NT2/D1 (cell line): Measurements from ENCODE around the gene MAP2K6.

Source experiments
- DNase-seq: peaks from one replicate; pipeline ENCODE4 v3.0.0-alpha.2; 2011; ENCODE audit warnings: low read depth, low spot score
- H3K27me3 ChIP-seq: 2 replicates; pipeline ENCODE4 v1.6.0; 2011; ENCODE audit warnings: mild to moderate bottlenecking; ENCODE audit not compliant: insufficient read length, insufficient read depth
- H3K36me3 ChIP-seq: 2 replicates; pipeline ENCODE4 v1.6.1; 2011; ENCODE audit warnings: mild to moderate bottlenecking, low read length, mixed read lengths; ENCODE audit not compliant: insufficient read depth, insufficient read length
- H3K4me1 ChIP-seq: 2 replicates; pipeline ENCODE4 v1.5.1; 2011; ENCODE audit not compliant: insufficient read depth, insufficient read length
- H3K4me3 ChIP-seq: 2 replicates; pipeline ENCODE4 v1.5.1; 2011; ENCODE audit warnings: low read depth; ENCODE audit not compliant: insufficient read length
- H3K9ac ChIP-seq: 2 replicates; pipeline ENCODE4 v1.6.0; 2011; ENCODE audit warnings: low read depth; ENCODE audit not compliant: insufficient read length
- H3K9me3 ChIP-seq: 2 replicates; pipeline ENCODE4 v1.5.1; 2011; ENCODE audit warnings: mild to moderate bottlenecking, low read length; ENCODE audit not compliant: insufficient read depth
- SUZ12 ChIP-seq: IDR thresholded peaks from 2 replicates; pipeline ENCODE4 v1.6.1; 2011; ENCODE audit not compliant: insufficient read length, insufficient read depth; ENCODE audit errors: extremely low read depth
- YY1 ChIP-seq: IDR thresholded peaks from 2 replicates; pipeline ENCODE4 v1.6.1; 2011; ENCODE audit not compliant: insufficient read length, insufficient read depth
- ZNF274 ChIP-seq: IDR thresholded peaks from 2 replicates; pipeline ENCODE4 v1.6.1; 2011; ENCODE audit warnings: mild to moderate bottlenecking, low read depth, low read length

The MAP2K6 gene

GRCh38 chr17:69597898-69598692 is 183.6 kb downstream of the MAP2K6 start:
- Histone ChIP-seq H3K4me3 (no peak overlapping the region), H3K27me3 (no peaks in the 10 kb centered on the region), H3K9me3 (no peaks in the 10 kb centered on the region), H3K4me1 (no peaks in the 10 kb centered on the region), H3K36me3 (no peaks in the 10 kb centered on the region), H3K9ac (no peak overlapping the region)
- no peak for DNase-seq
- TF ChIP-seq YY1 (no peak), ZNF274 (no peak), SUZ12 (no peak)

GRCh38 chr17:69602972-69603371 is 188.5 kb downstream of the MAP2K6 start:
- no peaks in the 10 kb centered on the region for H3K4me1 ChIP-seq
- no peaks in the 10 kb centered on the region for H3K9me3 ChIP-seq
- no peaks in the 10 kb centered on the region for H3K27me3 ChIP-seq
- no peaks in the 10 kb centered on the region for H3K36me3 ChIP-seq
- no peak for TF ChIP-seq ZNF274
- TF ChIP-seq YY1: no peak
- TF ChIP-seq SUZ12: no peak
- H3K9ac ChIP-seq: no peak overlapping the region
- H3K4me3 ChIP-seq: no peak overlapping the region
- no peak for DNase-seq
